Activated T-cell treated with anti-CD3 and anti-CD28 coated beads, Interleukin-2, amount 50 U/mL, for 48 hours (primary cell): ENCODE measurements around the gene CREB3L2.
"Not testable (repeated sequence)": the region's sequence is repeated elsewhere in the genome, so short reads cannot be mapped to it uniquely, and the experiment has no call there.

Experiments used
- DNase-seq, 2 experiments: peaks; one replicate each; pipeline ENCODE4 v3.0.0-alpha.2; 2020

The CREB3L2 gene

GRCh38 chr7:137928626-137929025, 73.3 kb downstream of the CREB3L2 start:
- no peak for DNase-seq

- DNase-seq = no peak
Measured at GRCh38 chr7:137927386-137927785, 74.5 kb downstream of the CREB3L2 start.

GRCh38 chr7:137926206-137926605, 75.7 kb downstream of the CREB3L2 start:
- not testable (repeated sequence) for DNase-seq

GRCh38 chr7:137925754-137926153, 76.1 kb downstream of the CREB3L2 start:
- DNase-seq = no peak

GRCh38 chr7:137925091-137925490, 76.8 kb downstream of the CREB3L2 start:
- no peak for DNase-seq

- no peak for DNase-seq
Measured at GRCh38 chr7:137923380-137923779, 78.5 kb downstream of the CREB3L2 start.

- DNase-seq = no peak
Measured at GRCh38 chr7:137920637-137921399, 81.1 kb downstream of the CREB3L2 start.

- no peak for DNase-seq
Measured at GRCh38 chr7:137919987-137920386, 81.9 kb downstream of the CREB3L2 start.

GRCh38 chr7:137916980-137917645, 84.8 kb downstream of the CREB3L2 start:
- DNase-seq = no peak

GRCh38 chr7:137916564-137916963, 85.3 kb downstream of the CREB3L2 start:
- DNase-seq = no peak

- no peak for DNase-seq
Measured at GRCh38 chr7:137915266-137915665, 86.6 kb downstream of the CREB3L2 start.

- DNase-seq = no peak
Measured at GRCh38 chr7:137913985-137914384, 87.9 kb downstream of the CREB3L2 start.

GRCh38 chr7:137909042-137909441, 92.8 kb downstream of the CREB3L2 start:
- no peak for DNase-seq

GRCh38 chr7:137908106-137908505, 93.8 kb downstream of the CREB3L2 start:
- DNase-seq = no peak

GRCh38 chr7:137906636-137907035, 95.2 kb downstream of the CREB3L2 start:
- DNase-seq = not testable (repeated sequence)

GRCh38 chr7:137904833-137905232, 97.1 kb downstream of the CREB3L2 start:
- no peak for DNase-seq

GRCh38 chr7:137903382-137904169, 98.3 kb downstream of the CREB3L2 start:
- peak; percentile 69 to 70 for DNase-seq

- no peak for DNase-seq
Measured at GRCh38 chr7:137900137-137900536, 101.7 kb downstream of the CREB3L2 start.

- peak; percentile 87 to 89 for DNase-seq
Measured at GRCh38 chr7:137898839-137899721, 102.8 kb downstream of the CREB3L2 start.

- DNase-seq = peak; percentile 59 to 65
Measured at GRCh38 chr7:137895301-137896221, 106.3 kb downstream of the CREB3L2 start.

- DNase-seq = no peak
Measured at GRCh38 chr7:137893143-137893742, 108.6 kb downstream of the CREB3L2 start.
